HEK293 (cell line): Measurements from ENCODE around the gene SEMA4B.

Experiments
- BCL11A ChIP-seq: fragments of 450-650 bp; formaldehyde crosslinking; IDR thresholded peaks from 2 replicates; pipeline ENCODE4 v1.5.1; 2016; ENCODE audit warnings: low read depth, missing biosample characterization, missing genetic modification characterization
- BCL11B ChIP-seq: fragments of 450-650 bp; formaldehyde crosslinking; IDR thresholded peaks from 2 replicates; pipeline ENCODE4 v1.5.1; 2016; ENCODE audit warnings: low read depth, missing biosample characterization, missing genetic modification characterization
- GLIS1 ChIP-seq: fragments of 450-650 bp; formaldehyde crosslinking; IDR thresholded peaks from 2 replicates; pipeline ENCODE4 v1.5.1; 2016; ENCODE audit warnings: missing biosample characterization, missing genetic modification characterization
- GLIS2 ChIP-seq: fragments of 450-650 bp; formaldehyde crosslinking; IDR thresholded peaks from 2 replicates; pipeline ENCODE4 v1.5.1; 2016; ENCODE audit warnings: missing biosample characterization, missing genetic modification characterization
- HOXA7 ChIP-seq: sonication (generic); formaldehyde crosslinking; IDR thresholded peaks from 2 replicates; pipeline ENCODE4 v1.8.1; 2022; ENCODE audit warnings: missing genetic modification reagents, borderline replicate concordance
- KLF1 ChIP-seq: fragments of 450-650 bp; formaldehyde crosslinking; IDR thresholded peaks from 2 replicates; pipeline ENCODE4 v1.5.1; 2016; ENCODE audit warnings: missing biosample characterization, missing genetic modification characterization
- KLF17 ChIP-seq: fragments of 450-650 bp; formaldehyde crosslinking; IDR thresholded peaks from 2 replicates; pipeline ENCODE4 v1.5.1; 2016; ENCODE audit warnings: missing biosample characterization, missing genetic modification characterization
- KLF8 ChIP-seq: fragments of 450-650 bp; formaldehyde crosslinking; IDR thresholded peaks from 2 replicates; pipeline ENCODE4 v1.5.1; 2016; ENCODE audit warnings: missing biosample characterization, missing genetic modification characterization
- MEIS1 ChIP-seq: sonication (generic); formaldehyde crosslinking; IDR thresholded peaks from 2 replicates; pipeline ENCODE4 v1.8.1; 2022; ENCODE audit warnings: missing genetic modification reagents, mild to moderate bottlenecking, borderline replicate concordance
- MZF1 ChIP-seq: fragments of 450-650 bp; formaldehyde crosslinking; IDR thresholded peaks from 2 replicates; pipeline ENCODE4 v1.5.1; 2017; ENCODE audit warnings: missing biosample characterization, missing genetic modification characterization, borderline replicate concordance
- OSR2 ChIP-seq: fragments of 450-650 bp; formaldehyde crosslinking; IDR thresholded peaks from 2 replicates; pipeline ENCODE4 v1.5.1; 2016; ENCODE audit warnings: missing biosample characterization, missing genetic modification characterization
- SP2 ChIP-seq: fragments of 450-650 bp; formaldehyde crosslinking; IDR thresholded peaks from 2 replicates; pipeline ENCODE4 v1.5.1; 2016; ENCODE audit warnings: missing biosample characterization, missing genetic modification characterization
- ZBTB1 ChIP-seq: fragments of 450-650 bp; formaldehyde crosslinking; IDR thresholded peaks from 2 replicates; pipeline ENCODE4 v1.5.1; 2016; ENCODE audit warnings: missing biosample characterization, missing genetic modification characterization
- ZBTB17 ChIP-seq: fragments of 450-650 bp; formaldehyde crosslinking; IDR thresholded peaks from 2 replicates; pipeline ENCODE4 v1.5.1; 2016; ENCODE audit warnings: missing biosample characterization, missing genetic modification characterization
- ZBTB20 ChIP-seq: fragments of 450-650 bp; formaldehyde crosslinking; IDR thresholded peaks from 2 replicates; pipeline ENCODE4 v1.5.1; 2016; ENCODE audit warnings: missing biosample characterization, missing genetic modification characterization
- ZBTB21 ChIP-seq: fragments of 450-650 bp; formaldehyde crosslinking; IDR thresholded peaks from 2 replicates; pipeline ENCODE4 v1.5.1; 2017; ENCODE audit warnings: missing biosample characterization, missing genetic modification characterization
- ZBTB48 ChIP-seq: fragments of 450-650 bp; formaldehyde crosslinking; IDR thresholded peaks from 2 replicates; pipeline ENCODE4 v1.5.1; 2016; ENCODE audit warnings: missing biosample characterization, missing genetic modification characterization
- ZBTB7A ChIP-seq: fragments of 450-650 bp; formaldehyde crosslinking; IDR thresholded peaks from 2 replicates; pipeline ENCODE4 v1.5.1; 2016; ENCODE audit warnings: low read depth, missing biosample characterization, missing genetic modification characterization
- ZIC2 ChIP-seq: fragments of 450-650 bp; formaldehyde crosslinking; IDR thresholded peaks from 2 replicates; pipeline ENCODE4 v1.5.1; 2016; ENCODE audit warnings: missing biosample characterization, missing genetic modification characterization
- ZNF133 ChIP-seq: fragments of 450-650 bp; formaldehyde crosslinking; IDR thresholded peaks from 2 replicates; pipeline ENCODE4 v1.5.1; 2016; ENCODE audit warnings: missing biosample characterization, missing genetic modification characterization
- ZNF184 ChIP-seq: fragments of 450-650 bp; IDR thresholded peaks from 2 replicates; pipeline ENCODE4 v1.5.1; 2018; ENCODE audit warnings: missing biosample characterization, mild to moderate bottlenecking, missing genetic modification characterization
- ZNF19 ChIP-seq: fragments of 450-650 bp; formaldehyde crosslinking; IDR thresholded peaks from 2 replicates; pipeline ENCODE4; 2016; ENCODE audit warnings: missing biosample characterization, missing genetic modification characterization, low read depth
- ZNF223 ChIP-seq: fragments of 450-650 bp; formaldehyde crosslinking; IDR thresholded peaks from 2 replicates; pipeline ENCODE4 v1.5.1; 2016; ENCODE audit warnings: missing biosample characterization, missing genetic modification characterization
- ZNF248 ChIP-seq: fragments of 450-650 bp; formaldehyde crosslinking; IDR thresholded peaks from 2 replicates; pipeline ENCODE4 v1.5.1; 2017; ENCODE audit warnings: missing biosample characterization, missing genetic modification characterization
- ZNF324 ChIP-seq: fragments of 450-650 bp; formaldehyde crosslinking; IDR thresholded peaks from 2 replicates; pipeline ENCODE4 v1.5.1; 2016; ENCODE audit warnings: missing biosample characterization, missing genetic modification characterization
- ZNF335 ChIP-seq: fragments of 450-650 bp; formaldehyde crosslinking; conservative IDR thresholded peaks from 2 replicates; pipeline ENCODE4 v1.5.1; 2016; ENCODE audit warnings: missing biosample characterization, missing genetic modification characterization
- ZNF488 ChIP-seq: fragments of 450-650 bp; formaldehyde crosslinking; IDR thresholded peaks from 2 replicates; pipeline ENCODE4 v1.5.1; 2016; ENCODE audit warnings: missing biosample characterization, missing genetic modification characterization
- ZNF514 ChIP-seq: fragments of 450-650 bp; formaldehyde crosslinking; IDR thresholded peaks from 2 replicates; pipeline ENCODE4 v1.5.1; 2016; ENCODE audit warnings: missing biosample characterization, missing genetic modification characterization
- ZNF530 ChIP-seq: fragments of 450-650 bp; formaldehyde crosslinking; IDR thresholded peaks from 2 replicates; pipeline ENCODE4 v1.5.1; 2016; ENCODE audit warnings: low read depth, missing biosample characterization, missing genetic modification characterization
- ZNF580 ChIP-seq: fragments of 450-650 bp; formaldehyde crosslinking; IDR thresholded peaks from 2 replicates; pipeline ENCODE4 v1.5.1; 2016; ENCODE audit warnings: missing biosample characterization, missing genetic modification characterization
- ZNF600 ChIP-seq: fragments of 450-650 bp; formaldehyde crosslinking; IDR thresholded peaks from 2 replicates; pipeline ENCODE4 v1.5.1; 2016; ENCODE audit warnings: missing biosample characterization, missing genetic modification characterization
- ZNF621 ChIP-seq: fragments of 450-650 bp; formaldehyde crosslinking; IDR thresholded peaks from 2 replicates; pipeline ENCODE4 v1.5.1; 2017; ENCODE audit warnings: missing biosample characterization, missing genetic modification characterization
- ZNF677 ChIP-seq: fragments of 450-650 bp; IDR thresholded peaks from 2 replicates; pipeline ENCODE4 v1.5.0; 2018; ENCODE audit warnings: missing biosample characterization, mild to moderate bottlenecking, missing genetic modification characterization, moderate library complexity
- ZNF76 ChIP-seq: fragments of 450-650 bp; formaldehyde crosslinking; IDR thresholded peaks from 2 replicates; pipeline ENCODE4; 2016; ENCODE audit warnings: low read depth, missing biosample characterization, missing genetic modification characterization, borderline replicate concordance
- ZNF776 ChIP-seq: fragments of 450-650 bp; formaldehyde crosslinking; IDR thresholded peaks from 2 replicates; pipeline ENCODE4 v1.5.0; 2017; ENCODE audit warnings: missing biosample characterization, missing genetic modification characterization, borderline replicate concordance
- ZXDB ChIP-seq: fragments of 450-650 bp; formaldehyde crosslinking; IDR thresholded peaks from 2 replicates; pipeline ENCODE4 v1.5.1; 2016; ENCODE audit warnings: missing biosample characterization, missing genetic modification characterization
- TF ChIP-seq, protein P1 (sequence below): fragments of 450-650 bp; formaldehyde crosslinking; IDR thresholded peaks from 2 replicates; pipeline ENCODE4 v1.5.1; 2017; ENCODE audit warnings: missing biosample characterization, missing genetic modification characterization
- TF ChIP-seq, protein P2 (sequence below): sonication (generic); formaldehyde crosslinking; IDR thresholded peaks from 2 replicates; pipeline ENCODE4 v1.8.1; 2022; ENCODE audit warnings: mild to moderate bottlenecking, moderate library complexity, missing genetic modification reagents

Gene SEMA4B

GRCh38 chr15:90191794-90192509 is 9.2 kb upstream of the SEMA4B start (continued):
- TF ChIP-seq BCL11B (tag by site-specific recombination) (no peak), ZNF248 (tag by site-specific recombination) (no peak), MEIS1 (no peak), HOXA7 (CRISPR knock-in tag) (no peak), ZBTB7A (tag by site-specific recombination) (no peak), ZNF324 (tag by site-specific recombination) (no peak), ZXDB (tag by site-specific recombination) (no peak), ZNF530 (no peak), ZNF621 (tag by site-specific recombination) (no peak), OSR2 (no peak), ZIC2 (tag by site-specific recombination) (peak; percentile 91), MZF1 (no peak), ZBTB20 (tag by site-specific recombination) (no peak), KLF8 (tag by site-specific recombination) (no peak), ZNF580 (tag by site-specific recombination) (no peak), KLF17 (tag by site-specific recombination) (no peak), ZNF76 (no peak), ZBTB21 (no peak), ZBTB1 (tag by site-specific recombination) (no peak), ZNF677 (tag by site-specific recombination) (no peak), ZNF19 (no peak), ZNF488 (tag by site-specific recombination) (no peak), SP2 (tag by site-specific recombination) (peak; percentile 44), ZNF514 (tag by site-specific recombination) (no peak), ZNF600 (tag by site-specific recombination) (no peak), KLF1 (peak; percentile 56), GLIS2 (tag by site-specific recombination) (peak; percentile 84), ZBTB48 (tag by site-specific recombination) (no peak), ZNF133 (tag by site-specific recombination) (no peak), ZNF223 (tag by site-specific recombination) (no peak), BCL11A (tag by site-specific recombination) (no peak), ZBTB17 (tag by site-specific recombination) (no peak), ZNF184 (tag by site-specific recombination) (no peak), ZNF776 (tag by site-specific recombination) (no peak), ZNF335 (tag by site-specific recombination) (no peak), GLIS1 (tag by site-specific recombination) (peak; percentile 92)
- TF ChIP-seq, protein P1, sequence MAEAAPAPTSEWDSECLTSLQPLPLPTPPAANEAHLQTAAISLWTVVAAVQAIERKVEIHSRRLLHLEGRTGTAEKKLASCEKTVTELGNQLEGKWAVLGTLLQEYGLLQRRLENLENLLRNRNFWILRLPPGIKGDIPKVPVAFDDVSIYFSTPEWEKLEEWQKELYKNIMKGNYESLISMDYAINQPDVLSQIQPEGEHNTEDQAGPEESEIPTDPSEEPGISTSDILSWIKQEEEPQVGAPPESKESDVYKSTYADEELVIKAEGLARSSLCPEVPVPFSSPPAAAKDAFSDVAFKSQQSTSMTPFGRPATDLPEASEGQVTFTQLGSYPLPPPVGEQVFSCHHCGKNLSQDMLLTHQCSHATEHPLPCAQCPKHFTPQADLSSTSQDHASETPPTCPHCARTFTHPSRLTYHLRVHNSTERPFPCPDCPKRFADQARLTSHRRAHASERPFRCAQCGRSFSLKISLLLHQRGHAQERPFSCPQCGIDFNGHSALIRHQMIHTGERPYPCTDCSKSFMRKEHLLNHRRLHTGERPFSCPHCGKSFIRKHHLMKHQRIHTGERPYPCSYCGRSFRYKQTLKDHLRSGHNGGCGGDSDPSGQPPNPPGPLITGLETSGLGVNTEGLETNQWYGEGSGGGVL (tag by site-specific recombination), result peak; percentile 50; the same call in 1 of the 2 replicates
- TF ChIP-seq, protein P2, sequence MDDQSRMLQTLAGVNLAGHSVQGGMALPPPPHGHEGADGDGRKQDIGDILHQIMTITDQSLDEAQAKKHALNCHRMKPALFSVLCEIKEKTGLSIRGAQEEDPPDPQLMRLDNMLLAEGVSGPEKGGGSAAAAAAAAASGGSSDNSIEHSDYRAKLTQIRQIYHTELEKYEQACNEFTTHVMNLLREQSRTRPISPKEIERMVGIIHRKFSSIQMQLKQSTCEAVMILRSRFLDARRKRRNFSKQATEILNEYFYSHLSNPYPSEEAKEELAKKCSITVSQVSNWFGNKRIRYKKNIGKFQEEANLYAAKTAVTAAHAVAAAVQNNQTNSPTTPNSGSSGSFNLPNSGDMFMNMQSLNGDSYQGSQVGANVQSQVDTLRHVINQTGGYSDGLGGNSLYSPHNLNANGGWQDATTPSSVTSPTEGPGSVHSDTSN, result no peak
